MCF 10A (cell line): ENCODE results near the gene HYCC2. TPM values are rescaled to one million over a fixed set of nuclear protein-coding genes. Genes with fewer than 3 reads are reported as not detected.
A peak's percentile ranks its signal among the peaks of the same experiment; 100 is the strongest.

Source experiments
- BruUV-seq: library from RNA; stranded (reverse); fragments of 400-500 nt; replicated peaks from 2 replicates; lab custom pipeline; 2021; lab: Mats Ljungman, UMichigan
- CTCF ChIA-PET: fragments of 300-600 bp; sonication (Branson Sonifier 250); formaldehyde crosslinking; extraction: SDS; loops from one replicate; lab custom pipeline; 2021; ENCODE audit warnings: antibody characterized with exemption, inconsistent platforms; lab: Yijun Ruan, JAX
- POLR2A ChIA-PET: fragments of 300-600, 350-650 bp; sonication (Branson Sonifier 250); formaldehyde crosslinking; extraction: SDS; loops from one replicate; lab custom pipeline; 2020; ENCODE audit warnings: antibody characterized with exemption, inconsistent platforms; lab: Yijun Ruan, JAX
- DNase-seq: peaks from one replicate; pipeline ENCODE4 v3.0.0-alpha.2; 2018; ENCODE audit not compliant: unreplicated experiment
- H3K27ac Mint-ChIP-seq: one replicate; pipeline ENCODE4 v1.8.0; 2022; ENCODE audit warnings: mild to moderate bottlenecking, low read depth, mixed read lengths; ENCODE audit not compliant: unreplicated experiment
- H3K27me3 Mint-ChIP-seq: one replicate; pipeline ENCODE4 v1.8.0; 2022; ENCODE audit warnings: mixed read lengths; ENCODE audit not compliant: insufficient read depth, unreplicated experiment
- H3K36me3 Mint-ChIP-seq: one replicate; pipeline ENCODE4 v1.8.0; 2022; ENCODE audit warnings: mild to moderate bottlenecking, moderate library complexity, mixed read lengths; ENCODE audit not compliant: insufficient read depth, unreplicated experiment
- H3K4me1 Mint-ChIP-seq: one replicate; pipeline ENCODE4 v1.8.0; 2022; ENCODE audit warnings: mixed read lengths; ENCODE audit not compliant: insufficient read depth, unreplicated experiment
- H3K4me3 Mint-ChIP-seq: one replicate; pipeline ENCODE4 v1.8.0; 2022; ENCODE audit warnings: mild to moderate bottlenecking, moderate library complexity, mixed read lengths; ENCODE audit not compliant: unreplicated experiment
- H3K9me3 Mint-ChIP-seq: one replicate; pipeline ENCODE4 v1.8.0; 2022; ENCODE audit warnings: mixed read lengths; ENCODE audit not compliant: unreplicated experiment
- intact Hi-C: fragments of 100-400 bp; cut with micrococcal nuclease; formaldehyde crosslinking; loops from 2 replicates; pipeline ENCODE4 v1.14.1; 2022
- total RNA-seq: library from RNA; stranded (reverse); gene quantifications from 2 replicates; pipeline ENCODE4 v1.2.3, GENCODE V29; 2022
- TF ChIP-seq, protein P1 (sequence below): fragments of 200-600 bp; IDR thresholded peaks from one replicate; pipeline ENCODE4 v1.8.0; 2022; ENCODE audit warnings: antibody characterized with exemption, mild to moderate bottlenecking; ENCODE audit not compliant: unreplicated experiment

Gene HYCC2
- total RNA-seq, 1 experiment from 2014 or later: 13.7 TPM

DNA sequence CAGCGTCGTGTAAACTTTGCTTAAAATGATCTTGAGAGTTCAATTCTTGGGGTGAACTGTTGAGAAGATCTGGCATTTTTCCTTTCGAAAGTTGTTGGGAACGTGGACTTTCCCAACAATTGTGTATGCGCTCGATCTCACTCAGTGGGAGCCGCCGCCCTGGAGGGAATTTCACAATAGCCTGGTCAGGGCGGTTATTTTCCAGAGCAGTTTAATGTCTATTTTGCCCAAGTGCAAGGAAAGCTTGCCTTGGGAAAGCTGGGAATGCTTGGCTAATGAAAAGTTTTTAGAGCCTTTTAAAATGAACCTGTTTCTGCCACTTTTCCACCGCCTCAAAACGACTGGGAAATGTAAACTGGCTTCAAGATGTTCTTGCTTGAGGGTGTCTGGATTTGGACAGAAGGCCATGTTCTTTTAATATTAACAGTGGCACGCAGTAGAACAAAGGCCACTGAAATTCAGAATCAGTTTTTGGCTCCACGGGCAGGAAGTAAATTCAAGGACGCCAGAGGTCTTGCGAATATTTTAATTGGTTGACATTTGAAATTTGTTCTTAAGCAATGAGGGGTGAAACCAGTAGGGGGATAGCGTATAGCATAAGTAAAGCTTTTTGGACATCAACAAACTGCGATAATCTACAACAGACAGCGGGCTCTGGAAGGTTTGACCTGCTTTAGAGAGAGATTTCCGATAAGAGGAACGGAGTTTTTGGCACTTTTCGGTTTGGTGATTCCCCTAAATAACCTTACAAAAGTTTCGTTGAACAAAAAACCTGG, 45.7 kb upstream of the HYCC2 start:
- Mint-ChIP-seq H3K27ac (peak overlapping the region; percentile 98), H3K4me3 (peak overlapping the region; percentile 93), H3K9me3 (no peaks in the 10 kb centered on the region), H3K36me3 (peaks cover 21% of the 10 kb centered on the region), H3K27me3 (no peaks in the 10 kb centered on the region), H3K4me1 (peaks cover 24% of the 10 kb centered on the region)
- intact Hi-C loops: loop anchor here (2.0 kb wide), 2 partner anchors 46 to 116 kb away; partner anchors contain the start of gene HYCC2
- CTCF ChIA-PET: interaction anchor here (0.7 to 5.4 kb wide), 17 partner anchors 8 to 115 kb away, joined by 3 to 46 read pairs (median 5); no protein-coding TSS in a partner anchor
- TF ChIP-seq, protein P1, sequence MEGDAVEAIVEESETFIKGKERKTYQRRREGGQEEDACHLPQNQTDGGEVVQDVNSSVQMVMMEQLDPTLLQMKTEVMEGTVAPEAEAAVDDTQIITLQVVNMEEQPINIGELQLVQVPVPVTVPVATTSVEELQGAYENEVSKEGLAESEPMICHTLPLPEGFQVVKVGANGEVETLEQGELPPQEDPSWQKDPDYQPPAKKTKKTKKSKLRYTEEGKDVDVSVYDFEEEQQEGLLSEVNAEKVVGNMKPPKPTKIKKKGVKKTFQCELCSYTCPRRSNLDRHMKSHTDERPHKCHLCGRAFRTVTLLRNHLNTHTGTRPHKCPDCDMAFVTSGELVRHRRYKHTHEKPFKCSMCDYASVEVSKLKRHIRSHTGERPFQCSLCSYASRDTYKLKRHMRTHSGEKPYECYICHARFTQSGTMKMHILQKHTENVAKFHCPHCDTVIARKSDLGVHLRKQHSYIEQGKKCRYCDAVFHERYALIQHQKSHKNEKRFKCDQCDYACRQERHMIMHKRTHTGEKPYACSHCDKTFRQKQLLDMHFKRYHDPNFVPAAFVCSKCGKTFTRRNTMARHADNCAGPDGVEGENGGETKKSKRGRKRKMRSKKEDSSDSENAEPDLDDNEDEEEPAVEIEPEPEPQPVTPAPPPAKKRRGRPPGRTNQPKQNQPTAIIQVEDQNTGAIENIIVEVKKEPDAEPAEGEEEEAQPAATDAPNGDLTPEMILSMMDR: peak; percentile 22
- TSS peak; percentile 23 for BruUV-seq
- POLR2A ChIA-PET: interaction anchor here (0.6 to 8.0 kb wide), 33 partner anchors 10 to 663 kb away, joined by 3 to 198 read pairs (median 5); partner anchors contain the start of genes ALS2, CLK1, HYCC2 and NDUFB3
- peak; percentile 92 for DNase-seq

DNA sequence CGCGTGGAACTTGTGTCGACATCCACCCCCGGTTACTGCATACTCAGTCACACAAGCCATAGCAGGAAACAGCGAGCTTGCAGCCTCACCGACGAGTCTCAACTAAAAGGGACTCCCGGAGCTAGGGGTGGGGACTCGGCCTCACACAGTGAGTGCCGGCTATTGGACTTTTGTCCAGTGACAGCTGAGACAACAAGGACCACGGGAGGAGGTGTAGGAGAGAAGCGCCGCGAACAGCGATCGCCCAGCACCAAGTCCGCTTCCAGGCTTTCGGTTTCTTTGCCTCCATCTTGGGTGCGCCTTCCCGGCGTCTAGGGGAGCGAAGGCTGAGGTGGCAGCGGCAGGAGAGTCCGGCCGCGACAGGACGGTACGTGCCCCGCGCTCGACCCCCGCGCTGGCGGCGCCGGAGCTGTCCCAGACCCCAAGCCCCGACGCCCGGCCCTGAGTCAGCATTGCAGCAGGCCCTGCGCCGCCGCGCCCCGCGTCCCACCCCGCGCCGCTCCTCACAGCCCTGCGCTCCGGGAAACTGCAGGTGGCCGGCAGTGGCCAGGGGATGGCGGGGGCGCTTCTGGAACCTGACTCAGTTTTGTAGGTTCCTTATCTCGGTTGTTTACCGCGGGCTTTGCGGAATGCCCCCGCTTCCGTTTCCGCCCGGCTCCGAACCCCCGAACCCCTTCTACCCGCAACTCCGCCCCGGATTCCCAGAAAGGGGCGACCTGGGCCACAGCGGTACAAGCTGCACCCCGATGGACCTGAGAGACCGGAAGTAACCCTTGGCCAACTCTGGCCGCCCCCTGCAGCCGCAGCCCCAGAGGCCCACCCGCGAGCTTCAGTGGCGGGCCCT, 44.9 kb upstream of the HYCC2 start, which contains the start of gene CFLAR:
TSS of gene CFLAR (plus strand) at position 50 of the 844 bp plus-strand sequence. CDS start 13,702 bp downstream, outside the sequence.
- peak within 1 kb of the TSS; percentile 98 for H3K27ac Mint-ChIP-seq
- H3K9me3 Mint-ChIP-seq: no peaks in the 10 kb centered on the region
- intact Hi-C loops: loop anchor here (2.0 kb wide), 2 partner anchors 46 to 116 kb away; partner anchors contain the start of gene HYCC2
- no peaks in the 10 kb centered on the region for H3K27me3 Mint-ChIP-seq
- ChIA-PET POLR2A (interaction anchor here (0.6 to 8.0 kb wide), 24 partner anchors 9 to 569 kb away, joined by 3 to 198 read pairs (median 6); partner anchors contain the start of genes CLK1, HYCC2, NDUFB3 and NIF3L1), CTCF (interaction anchor here (0.5 to 5.4 kb wide), 17 partner anchors 9 to 744 kb away, joined by 3 to 46 read pairs (median 4); no protein-coding TSS in a partner anchor)
- H3K36me3 Mint-ChIP-seq: peaks cover 15% of the 10 kb centered on the region
- TF ChIP-seq, protein P1: no peak
- H3K4me1 Mint-ChIP-seq: peaks cover 24% of the 10 kb centered on the region
- peak within 1 kb of the TSS; percentile 93 for H3K4me3 Mint-ChIP-seq
- DNase-seq: peak; percentile 73
- BruUV-seq: TSS peak; percentile 36

DNA sequence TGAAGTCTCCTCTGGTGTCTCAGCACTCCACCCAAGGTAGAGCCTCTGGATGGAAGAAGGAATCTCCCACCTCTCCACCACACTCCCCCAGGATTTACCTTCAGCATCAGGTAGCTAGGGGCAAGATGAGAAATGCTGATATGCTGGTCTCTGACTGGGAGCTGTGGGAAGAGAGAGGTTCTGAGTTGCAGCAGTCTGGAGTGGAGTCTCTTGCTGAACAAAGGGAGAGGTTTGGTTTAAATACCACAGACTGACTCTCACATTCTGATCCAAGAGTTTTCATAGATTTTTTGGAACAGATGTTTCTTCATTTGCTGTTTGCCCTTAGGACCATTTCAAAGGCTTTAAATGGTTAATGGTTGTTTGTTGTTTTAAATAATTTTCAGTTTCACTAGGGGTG, 43.4 kb upstream of the HYCC2 start:
- H3K27ac Mint-ChIP-seq: peak overlapping the region; percentile 98
- H3K27me3 Mint-ChIP-seq: no peaks in the 10 kb centered on the region
- H3K4me1 Mint-ChIP-seq: peaks cover 14% of the 10 kb centered on the region
- no TSS peak for BruUV-seq
- H3K4me3 Mint-ChIP-seq: peak overlapping the region; percentile 93
- no peaks in the 10 kb centered on the region for H3K9me3 Mint-ChIP-seq
- intact Hi-C loops: no loop called here
- CTCF ChIA-PET: interaction anchor here (0.6 to 5.4 kb wide), 8 partner anchors 18 to 214 kb away, joined by 3 to 46 read pairs (median 4); no protein-coding TSS in a partner anchor
- TF ChIP-seq, protein P1: no peak
- no peak for DNase-seq
- POLR2A ChIA-PET: interaction anchor here (0.7 to 8.0 kb wide), 6 partner anchors 26 to 208 kb away, joined by 3 to 198 read pairs (median 44); partner anchors contain the start of genes HYCC2 and NDUFB3
- H3K36me3 Mint-ChIP-seq: peaks cover 9% of the 10 kb centered on the region
